SU-DHL-6 (cell line): ENCODE data around the gene GHR.

Experiments
- EZH2phosphoT487 ChIP-seq: fragments of 200-600 bp; sonication (generic), shearing (Covaris generic); conservative IDR thresholded peaks from 2 replicates; pipeline ENCODE4 v1.6.1; 2018; ENCODE audit warnings: mild to moderate bottlenecking, antibody characterized with exemption, low read length, moderate library complexity, mixed read lengths
- TF ChIP-seq, protein P1 (sequence below): fragments of 200-600 bp; sonication (generic); IDR thresholded peaks from one replicate; pipeline ENCODE4 v1.5.1; 2017; ENCODE audit warnings: antibody characterized with exemption, mild to moderate bottlenecking, low read length, moderate library complexity; ENCODE audit not compliant: insufficient read depth, poor library complexity, severe bottlenecking

DNA sequence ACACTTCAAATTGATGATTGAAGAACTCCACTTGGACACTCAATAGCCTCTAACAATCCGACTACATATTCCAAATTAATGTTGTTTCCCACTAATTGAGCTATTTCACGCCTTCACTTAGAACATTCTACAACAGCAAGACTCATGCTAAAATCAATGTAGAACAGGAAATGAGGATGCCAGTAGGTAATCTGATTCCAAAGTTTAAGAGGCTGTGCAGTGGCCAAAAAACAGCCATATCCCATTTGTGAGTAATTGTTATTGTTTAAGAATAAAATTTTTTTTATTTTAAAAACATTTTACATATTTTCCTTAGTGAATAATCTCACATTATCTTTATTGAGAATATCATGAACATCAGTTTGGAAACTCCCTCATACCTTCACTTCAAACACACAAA, 35.7 kb upstream of the GHR start:
- TF ChIP-seq, protein P1, sequence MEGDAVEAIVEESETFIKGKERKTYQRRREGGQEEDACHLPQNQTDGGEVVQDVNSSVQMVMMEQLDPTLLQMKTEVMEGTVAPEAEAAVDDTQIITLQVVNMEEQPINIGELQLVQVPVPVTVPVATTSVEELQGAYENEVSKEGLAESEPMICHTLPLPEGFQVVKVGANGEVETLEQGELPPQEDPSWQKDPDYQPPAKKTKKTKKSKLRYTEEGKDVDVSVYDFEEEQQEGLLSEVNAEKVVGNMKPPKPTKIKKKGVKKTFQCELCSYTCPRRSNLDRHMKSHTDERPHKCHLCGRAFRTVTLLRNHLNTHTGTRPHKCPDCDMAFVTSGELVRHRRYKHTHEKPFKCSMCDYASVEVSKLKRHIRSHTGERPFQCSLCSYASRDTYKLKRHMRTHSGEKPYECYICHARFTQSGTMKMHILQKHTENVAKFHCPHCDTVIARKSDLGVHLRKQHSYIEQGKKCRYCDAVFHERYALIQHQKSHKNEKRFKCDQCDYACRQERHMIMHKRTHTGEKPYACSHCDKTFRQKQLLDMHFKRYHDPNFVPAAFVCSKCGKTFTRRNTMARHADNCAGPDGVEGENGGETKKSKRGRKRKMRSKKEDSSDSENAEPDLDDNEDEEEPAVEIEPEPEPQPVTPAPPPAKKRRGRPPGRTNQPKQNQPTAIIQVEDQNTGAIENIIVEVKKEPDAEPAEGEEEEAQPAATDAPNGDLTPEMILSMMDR, result no peak
- TF ChIP-seq EZH2phosphoT487, result no peak
